NCI-H146 (cell line): ENCODE results near the gene OSBPL9.
"Not testable (repeated sequence)": the region's sequence is repeated elsewhere in the genome, so short reads cannot be mapped to it uniquely, and the experiment has no call there.

Experiments used
- DNase-seq: peaks from one replicate; lab custom pipeline; 2025; lab: John Stamatoyannopoulos, UW

Gene OSBPL9

GRCh38 chr1:51638350-51638749 lies 21.5 kb downstream of the OSBPL9 start:
- DNase-seq, result no peak

DNA sequence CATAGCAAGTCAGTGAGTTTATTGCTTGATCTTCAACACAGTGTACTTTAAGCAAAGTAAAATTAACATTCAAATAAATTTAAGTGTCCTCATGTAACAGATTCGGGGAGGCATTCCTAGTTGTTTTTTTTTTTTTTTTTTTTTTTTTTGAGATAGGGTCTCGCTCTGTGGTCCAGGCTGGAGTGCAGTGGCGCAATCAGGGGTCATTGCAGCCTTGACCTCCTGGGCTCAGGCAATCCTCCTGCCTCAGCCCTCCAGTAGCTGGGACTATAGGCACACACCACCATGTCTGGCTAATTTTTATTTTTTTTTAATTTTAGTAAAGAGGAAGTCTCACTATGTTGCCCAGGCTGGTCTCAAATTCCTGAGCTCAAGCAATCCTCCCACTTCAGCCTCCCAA lies 22.8 kb downstream of the OSBPL9 start:
- no peak for DNase-seq

GRCh38 chr1:51641096-51641495 lies 24.2 kb downstream of the OSBPL9 start:
- DNase-seq, result no peak

- DNase-seq, result no peak
Measured at GRCh38 chr1:51642739-51643142, 25.8 kb downstream of the OSBPL9 start.

DNA sequence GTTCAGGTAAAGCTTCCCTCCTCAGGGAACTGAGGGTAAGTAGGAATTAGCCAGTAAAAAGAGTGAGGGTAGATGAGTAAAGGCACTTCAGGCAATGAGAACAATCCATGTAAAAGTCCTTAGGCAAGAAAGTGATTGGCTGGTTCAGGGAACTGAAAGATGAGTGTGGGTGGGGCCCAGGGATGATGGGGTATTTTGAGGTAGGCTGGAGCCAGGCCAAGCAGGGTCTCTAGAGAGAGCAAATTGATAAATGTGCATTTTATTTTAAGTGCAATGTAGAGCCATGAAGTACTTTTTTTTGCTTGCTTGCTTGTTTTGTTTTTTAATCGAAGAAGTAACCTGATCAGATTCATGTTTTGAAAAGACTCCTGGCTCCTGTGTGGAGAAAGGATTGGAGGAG lies 26.5 kb downstream of the OSBPL9 start:
- no peak for DNase-seq

GRCh38 chr1:51644020-51644419 lies 27.1 kb downstream of the OSBPL9 start:
- DNase-seq, result no peak

DNA sequence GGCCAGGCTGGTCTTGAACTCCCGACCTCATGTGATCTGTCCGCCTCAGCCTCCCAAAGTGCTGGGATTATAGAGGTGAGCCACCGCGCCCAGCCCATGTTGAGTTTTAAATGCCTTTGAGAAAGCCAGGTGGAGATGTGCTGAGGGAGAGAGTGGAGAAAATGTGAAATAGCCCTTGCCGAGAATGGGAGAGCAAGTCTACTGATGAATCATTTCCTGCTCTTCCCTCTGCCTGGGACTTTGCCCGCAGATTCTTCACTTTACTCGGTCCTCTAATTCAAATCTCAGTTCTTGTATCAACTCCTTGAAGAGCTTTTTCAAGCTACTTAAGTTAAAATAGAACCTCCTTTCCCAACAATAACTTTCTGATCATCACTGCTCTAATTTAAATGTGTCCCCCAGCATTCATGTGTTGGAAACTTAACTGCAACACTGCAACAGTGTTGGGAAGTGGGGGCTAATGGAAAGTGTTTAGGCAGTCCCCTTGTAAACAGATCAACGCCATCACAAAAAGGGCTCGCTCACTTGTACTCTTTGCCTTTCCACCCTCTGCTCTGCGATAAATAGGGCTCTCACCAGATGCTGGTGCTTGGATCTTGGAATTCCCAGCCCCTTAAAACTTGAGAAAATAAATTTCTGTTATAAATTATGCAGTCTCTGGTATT lies 27.8 kb downstream of the OSBPL9 start:
- DNase-seq, result no peak

GRCh38 chr1:51646592-51646991 lies 29.7 kb downstream of the OSBPL9 start:
- DNase-seq, result not testable (repeated sequence)

DNA sequence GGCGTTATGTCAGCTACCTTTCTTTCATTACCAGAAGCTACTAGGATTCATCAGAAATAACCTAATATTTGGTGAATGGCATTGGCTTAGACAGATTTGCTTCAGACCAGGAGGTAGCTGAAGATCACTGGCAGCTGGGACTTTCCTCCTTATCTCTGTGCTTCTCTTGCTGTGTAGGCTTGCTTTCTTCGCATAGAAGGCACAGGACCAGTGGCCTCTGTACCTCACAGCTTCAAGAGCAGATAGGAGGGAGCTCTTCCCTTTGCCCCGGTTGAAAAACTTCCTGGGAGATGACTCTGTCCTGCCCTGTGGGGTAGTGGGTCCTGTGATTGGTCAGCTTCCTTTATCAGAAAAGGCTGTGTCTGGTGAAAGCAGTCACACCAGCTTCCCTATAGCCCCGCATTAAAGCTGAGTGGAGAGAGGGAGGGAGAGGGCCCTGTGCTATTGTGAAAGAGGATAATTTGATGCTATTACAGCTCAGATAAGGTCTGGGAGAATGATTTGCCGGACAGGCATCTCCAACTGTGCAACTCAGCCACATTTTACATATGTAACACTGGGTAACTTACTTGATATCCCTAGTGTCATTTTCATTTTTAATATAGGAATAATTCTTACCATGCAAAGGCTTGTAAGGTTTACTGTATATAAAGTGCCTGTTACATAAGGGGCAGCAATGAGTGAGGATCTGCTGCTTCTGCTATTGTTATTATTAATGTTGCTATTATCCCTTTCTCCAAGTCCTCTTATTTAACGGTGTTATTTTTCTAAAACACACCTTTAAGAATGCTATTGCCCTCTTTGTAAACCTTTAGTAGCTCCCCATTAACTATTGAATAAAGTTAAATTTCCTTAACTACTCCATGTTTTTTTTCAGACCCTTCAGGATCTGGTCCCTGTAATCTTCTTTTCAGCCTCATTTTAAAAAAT lies 31.6 kb downstream of the OSBPL9 start:
- peak; percentile 88 for DNase-seq

- DNase-seq, result no peak
Measured at GRCh38 chr1:51649593-51650091, 32.8 kb downstream of the OSBPL9 start.

- DNase-seq, result no peak
Measured at GRCh38 chr1:51650198-51650597, 33.3 kb downstream of the OSBPL9 start.

DNA sequence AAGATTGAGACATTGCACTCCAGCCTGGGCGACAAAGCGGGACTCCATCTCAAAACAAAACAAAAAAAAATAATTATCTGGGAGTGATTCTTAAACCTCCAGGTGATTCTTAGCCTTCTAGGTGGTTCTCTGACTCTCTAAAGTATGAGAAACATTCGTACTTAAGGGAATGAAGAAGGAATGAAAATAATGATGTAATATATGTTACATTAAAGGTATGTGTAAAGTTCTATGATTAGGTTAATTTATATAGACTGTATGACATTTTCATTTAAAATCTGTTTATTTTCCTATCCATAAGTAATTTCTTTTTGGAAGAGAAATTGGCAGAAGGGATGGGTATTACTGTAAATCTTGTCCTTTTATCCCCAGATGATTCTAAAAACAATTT lies 34.7 kb downstream of the OSBPL9 start:
- DNase-seq, result no peak

DNA sequence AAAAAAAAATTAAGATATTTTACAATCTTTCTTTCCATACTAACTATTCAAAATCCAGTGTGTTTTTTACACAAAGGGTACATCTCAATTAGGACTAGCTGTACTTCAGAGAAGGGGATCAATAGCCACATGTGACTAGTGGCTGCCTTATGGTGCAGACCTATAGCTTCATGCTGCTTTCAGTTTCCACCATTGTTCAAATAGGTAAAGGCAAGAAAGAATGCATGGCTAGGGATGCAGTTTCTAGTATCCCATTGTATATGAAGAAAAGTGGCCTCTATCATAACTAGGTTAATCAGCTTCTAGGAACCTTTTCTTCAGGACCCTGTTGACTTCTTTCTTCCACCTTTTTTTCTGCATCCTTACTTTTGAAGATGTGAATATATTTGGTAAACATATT lies 35.7 kb downstream of the OSBPL9 start:
- no peak for DNase-seq

DNA sequence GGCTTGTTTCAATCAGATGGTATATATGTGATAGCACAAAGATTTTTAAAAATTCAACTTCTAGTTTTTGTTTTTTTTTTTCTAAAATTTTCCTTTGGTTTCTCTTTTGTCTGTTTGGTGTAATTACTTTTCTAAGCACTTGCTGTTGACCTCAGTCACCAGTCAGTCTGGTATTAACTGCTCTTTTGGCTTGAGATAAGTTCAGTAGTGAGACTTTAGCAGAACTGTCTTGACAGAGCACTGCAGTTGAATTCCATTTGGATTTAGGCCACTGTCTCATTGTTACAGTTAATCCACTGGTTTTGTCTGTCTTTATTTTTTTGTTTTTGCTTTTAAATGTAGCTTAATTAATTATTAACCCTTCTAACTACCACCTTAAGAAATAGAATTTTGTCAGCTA lies 36.2 kb downstream of the OSBPL9 start:
- DNase-seq, result no peak

- DNase-seq, result no peak
Measured at GRCh38 chr1:51654000-51654399, 37.1 kb downstream of the OSBPL9 start.

GRCh38 chr1:51656374-51656773 lies 39.5 kb downstream of the OSBPL9 start:
- DNase-seq, result no peak

GRCh38 chr1:51660580-51660979 lies 43.7 kb downstream of the OSBPL9 start:
- DNase-seq, result no peak

DNA sequence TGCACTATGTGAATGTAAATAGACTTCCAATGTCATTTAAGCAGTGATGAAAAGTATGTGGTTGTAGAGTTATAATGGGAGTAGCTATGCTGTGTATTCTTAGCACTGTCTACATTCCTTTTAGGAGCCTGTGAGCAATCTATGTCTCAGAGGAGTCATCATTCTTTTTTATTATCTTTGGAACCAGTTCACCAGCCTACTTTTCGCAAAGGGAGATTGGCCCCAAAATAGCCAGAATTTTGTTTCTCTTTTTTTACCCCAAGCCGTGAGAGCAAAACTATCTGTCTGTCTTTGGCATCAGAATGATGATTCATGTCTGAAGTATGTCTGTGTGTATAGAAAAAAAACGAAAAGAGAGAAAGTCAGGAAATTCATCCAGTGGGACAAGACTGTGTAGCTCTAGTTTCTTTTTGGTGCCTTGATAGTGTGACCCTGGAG lies 44.2 kb downstream of the OSBPL9 start:
- no peak for DNase-seq

- no peak for DNase-seq
Measured at GRCh38 chr1:51663105-51663504, 46.2 kb downstream of the OSBPL9 start.

DNA sequence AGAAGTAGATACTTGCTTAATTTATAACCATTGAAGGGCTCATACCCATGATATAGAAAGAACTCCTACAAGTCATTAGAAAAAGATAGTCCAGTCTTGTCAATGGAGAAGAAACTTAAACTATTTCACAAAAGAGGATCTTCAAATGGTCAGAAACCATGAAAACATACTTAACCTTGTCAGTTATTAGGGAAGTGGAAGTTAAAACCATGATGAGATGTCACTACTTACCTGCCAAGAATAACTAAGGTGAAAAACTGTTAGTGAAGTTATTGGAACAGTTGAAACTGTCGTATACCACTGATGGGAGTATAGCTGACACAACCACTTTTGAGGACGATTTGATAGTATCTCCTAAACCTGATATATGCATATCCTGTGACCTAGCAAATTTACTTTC lies 46.8 kb downstream of the OSBPL9 start:
- no peak for DNase-seq

- no peak for DNase-seq
Measured at GRCh38 chr1:51664421-51665240, 47.7 kb downstream of the OSBPL9 start.

DNA sequence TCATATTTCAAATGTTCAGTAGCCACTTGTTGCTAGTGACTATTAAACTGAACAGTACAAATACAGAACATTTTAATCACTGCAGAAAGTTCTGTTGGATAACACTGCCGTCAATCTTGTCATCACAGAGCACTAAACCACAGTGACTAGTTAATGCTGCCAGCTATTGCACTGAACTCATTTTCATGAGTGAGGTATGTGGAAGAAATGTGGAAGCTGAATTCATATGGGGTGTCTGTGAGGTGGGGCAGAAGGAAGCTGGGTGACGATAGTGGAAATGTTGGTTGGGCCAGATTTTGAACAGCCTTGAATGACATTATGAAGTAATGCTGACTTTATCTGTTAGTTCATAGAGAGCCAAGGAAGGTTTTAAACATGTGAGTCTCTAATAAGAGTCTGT lies 49.6 kb downstream of the OSBPL9 start:
- no peak for DNase-seq
